K562 (cell line): ENCODE measurements around the gene MAP10. TPM values are rescaled to one million over a fixed set of nuclear protein-coding genes. Genes with fewer than 3 reads are reported as not detected.

Experiments
- ATAC-seq: fragments of 200-7000 bp; cut with Tn5 transposase; 3 replicates; pipeline ENCODE4 v1.9.1; 2020; ENCODE audit warnings: moderate library complexity
- BruUV-seq: library from RNA; stranded (reverse); fragments of 400-500 nt; replicated peaks from 2 replicates; lab custom pipeline; 2021; lab: Mats Ljungman, UMichigan
- CTCF ChIA-PET: fragments of 300-600 bp; formaldehyde crosslinking; extraction: SDS; loops from one replicate; lab custom pipeline; 2021; ENCODE audit warnings: low intra/inter-chr PET ratio; lab: Yijun Ruan, JAX
- POLR2A ChIA-PET: fragments of 300-600, 350-650 bp; sonication (Branson Sonifier 250); formaldehyde crosslinking; extraction: SDS; loops from one replicate; lab custom pipeline; 2021; ENCODE audit warnings: antibody characterized with exemption, inconsistent platforms; lab: Yijun Ruan, JAX
- DNase-seq, 4 experiments: peaks; one replicate each; pipeline versions ENCODE4 v3.0.0 to v3.0.0-alpha.2; 2011 to 2018; ENCODE audit warnings: low spot score in 3 of 4, mixed read lengths in 3 of 4; ENCODE audit errors: extremely low read depth in 1 of 4
- FAIRE-seq: peaks from 2 replicates; lab custom pipeline; 2011; peaks lifted over from hg19 to GRCh38; lab: Jason Lieb, UNC
- H2AFZ ChIP-seq: 2 replicates; pipeline ENCODE4 v1.6.0; 2011; ENCODE audit warnings: low read depth, low read length, control low read depth, inconsistent platforms
- H3K27ac ChIP-seq: fragments of 200-600 bp; 3 replicates; pipeline ENCODE4 v1.8.0; 2011; ENCODE audit warnings: low read depth, mild to moderate bottlenecking, control low read depth, inconsistent platforms, low read length, moderate library complexity, mixed read lengths; ENCODE audit errors: extremely low read depth
- H3K27me3 ChIP-seq, 2 experiments: fragments of 300-600 bp in 1 of 2; 2 replicates in 1 of 2; 3 replicates in 1 of 2; pipeline versions ENCODE4 v1.6.0 to v1.8.0; 2011; ENCODE audit warnings: inconsistent platforms in 2 of 2, low read length in 2 of 2, mild to moderate bottlenecking in 1 of 2, mixed read lengths in 1 of 2, moderate library complexity in 1 of 2; ENCODE audit not compliant: control insufficient read depth in 2 of 2, insufficient read depth in 2 of 2
- H3K36me3 ChIP-seq: fragments of 300-600 bp; 3 replicates; pipeline ENCODE4 v1.8.0; 2011; ENCODE audit warnings: mild to moderate bottlenecking, low read length, inconsistent platforms; ENCODE audit not compliant: control insufficient read depth, insufficient read depth
- H3K4me1 ChIP-seq, 2 experiments: fragments of 200-600 bp in 1 of 2; replicated peaks in 1 of 2; 2 replicates in 1 of 2; 3 replicates in 1 of 2; pipeline versions ENCODE4 v1.5.1 to v1.8.0; 2011; ENCODE audit warnings: inconsistent platforms in 2 of 2, low read length in 2 of 2, mild to moderate bottlenecking in 1 of 2, mixed read lengths in 1 of 2, moderate library complexity in 1 of 2; ENCODE audit not compliant: control insufficient read depth in 2 of 2, insufficient read depth in 2 of 2
- H3K4me2 ChIP-seq: 2 replicates; pipeline ENCODE4 v1.6.1; 2011; ENCODE audit warnings: low read length, control low read depth, inconsistent platforms, mixed read lengths; ENCODE audit not compliant: insufficient read depth
- H3K4me3 ChIP-seq: fragments of 200-600 bp; sonication (generic), shearing (Covaris generic); 2 replicates; pipeline ENCODE4 v1.5.1; 2016; ENCODE audit warnings: control low read depth, inconsistent platforms
- H3K79me2 ChIP-seq: fragments of 200-600 bp; 3 replicates; pipeline ENCODE4 v1.8.0; 2011; ENCODE audit warnings: low read length, inconsistent platforms; ENCODE audit not compliant: control insufficient read depth, insufficient read depth
- H3K9ac ChIP-seq, 2 experiments: 2 replicates each; pipeline versions ENCODE4 v1.6.0 to v1.6.1; 2011; ENCODE audit warnings: low read depth in 2 of 2, low read length in 2 of 2, control low read depth in 1 of 2, inconsistent platforms in 1 of 2, mild to moderate bottlenecking in 1 of 2, mixed read lengths in 1 of 2; ENCODE audit not compliant: insufficient read depth in 1 of 2
- H3K9me1 ChIP-seq: one replicate; pipeline ENCODE4 v1.6.0; 2011; ENCODE audit warnings: inconsistent platforms, mild to moderate bottlenecking, low read length, moderate library complexity; ENCODE audit not compliant: control insufficient read depth, insufficient read depth
- H3K9me3 ChIP-seq: replicated peaks from 2 replicates; pipeline ENCODE4 v1.5.1; 2011; ENCODE audit warnings: low read depth, low read length, inconsistent platforms; ENCODE audit not compliant: control insufficient read depth, insufficient read depth
- H4K20me1 ChIP-seq: replicated peaks from 2 replicates; pipeline ENCODE4 v1.6.1; 2011; ENCODE audit warnings: low read length, inconsistent platforms, mixed read lengths; ENCODE audit not compliant: control insufficient read depth, insufficient read depth
- E2F3 ChIP-seq: fragments of 250-450 bp; sonication (Bioruptor Pico); IDR thresholded peaks from 2 replicates; pipeline ENCODE4 v1.4.0; 2020; ENCODE audit warnings: mild to moderate bottlenecking
- EP400 ChIP-seq: fragments of 450-650 bp; IDR thresholded peaks from 2 replicates; pipeline ENCODE4 v1.6.1; 2017; ENCODE audit warnings: antibody characterized with exemption, mild to moderate bottlenecking, moderate library complexity
- FOXA1 ChIP-seq: fragments of 450-650 bp; IDR thresholded peaks from 2 replicates; pipeline ENCODE4 v1.6.1; 2016; ENCODE audit warnings: mild to moderate bottlenecking, borderline replicate concordance
- HINFP ChIP-seq: fragments of 450-650 bp; conservative IDR thresholded peaks from 2 replicates; pipeline ENCODE4 v1.6.1; 2016; ENCODE audit warnings: missing genetic modification characterization, low read depth, mild to moderate bottlenecking, control low read depth, missing compliant biosample characterization
- POLR2A ChIP-seq: fragments of 450-650 bp; conservative IDR thresholded peaks from 2 replicates; pipeline ENCODE4 v1.6.1; 2016
- RAD51 ChIP-seq: fragments of 450-650 bp; IDR thresholded peaks from 2 replicates; pipeline ENCODE4 v1.7.1; 2016; ENCODE audit warnings: low read depth, mild to moderate bottlenecking, borderline replicate concordance
- SMARCC2 ChIP-seq: fragments of 450-650 bp; IDR thresholded peaks from 2 replicates; pipeline ENCODE4 v1.6.1; 2017; ENCODE audit warnings: antibody characterized with exemption, moderate library complexity, mild to moderate bottlenecking, low read depth
- XRCC5 ChIP-seq: fragments of 200-400 bp; formaldehyde crosslinking; IDR thresholded peaks from 2 replicates; pipeline ENCODE4 v1.6.1; 2017; ENCODE audit warnings: low read depth, mild to moderate bottlenecking, low read length
- ZNF165 ChIP-seq: fragments of 250-450 bp; sonication (Bioruptor Pico); IDR thresholded peaks from 2 replicates; pipeline ENCODE4 v1.4.0; 2020; ENCODE audit warnings: borderline replicate concordance
- ZNF347 ChIP-seq: fragments of 450-650 bp; formaldehyde crosslinking; IDR thresholded peaks from 2 replicates; pipeline ENCODE4 v1.4.0; 2020; ENCODE audit warnings: low read depth, mild to moderate bottlenecking, moderate library complexity
- ZNF561 ChIP-seq: fragments of 450-650 bp; formaldehyde crosslinking; conservative IDR thresholded peaks from 2 replicates; pipeline ENCODE4 v1.4.0; 2020; ENCODE audit warnings: mild to moderate bottlenecking, moderate library complexity
- WGBS: fragments of 100-300 bp; shearing (Covaris generic); methylation state at CpG from one replicate; pipeline ENCODE4 v1.1.6; 2016; ENCODE audit warnings: low coverage, mixed read lengths; ENCODE audit not compliant: insufficient coverage; ENCODE audit errors: missing lambda C conversion rate; 5-methylcytosine and 5-hydroxymethylcytosine counted together
- in situ Hi-C: fragments of 300-500 bp; cut with MboI; formaldehyde crosslinking; loops from 4 replicates; pipeline ENCODE4 v1.15.0; 2018; ENCODE audit warnings: inconsistent platforms, mixed read lengths
- intact Hi-C: fragments of 100-400 bp; cut with micrococcal nuclease; formaldehyde crosslinking; loops from 2 replicates; pipeline ENCODE4 v1.14.2; 2022
- polyA plus RNA-seq, 8 experiments: library from polyadenylated mRNA; depleted of rRNA in 4 of 8; stranded (reverse) in 5 of 8; unstranded in 3 of 8; fragments of >200 nt; fragmentation: Nextera tagmentation in 2 of 8; fragmentation: Illumina TruSeq in 1 of 8; extraction: Ambion mirVana in 2 of 8; extraction: Trizol in 1 of 8; gene quantifications; 2 replicates each; pipeline versions ENCODE4 v1.2.1 to v1.2.3, GENCODE V29; 2011 to 2014; ENCODE audit warnings: inconsistent platforms in 1 of 8, missing spikeins in 1 of 8
- total RNA-seq, 7 experiments: library from RNA; depleted of rRNA in 6 of 7; stranded (reverse); fragments of >200 nt in 6 of 7; fragmentation: Illumina TruSeq in 2 of 7; extraction: Trizol in 2 of 7; gene quantifications; 2 replicates each; pipeline versions ENCODE4 v1.2.1 to v1.2.3, GENCODE V29; 2011 to 2021; ENCODE audit warnings: low replicate concordance in 1 of 7

Gene MAP10
- total and polyA plus RNA-seq, 9 of the 15 experiments (the other 6 are each of a cell fraction or from before 2014, with no cell fraction given): 0.11 to 0.98 (median 0.69) TPM

- H3K27ac ChIP-seq: no peak overlapping the region
- CTCF ChIA-PET: no interaction called here
- ATAC-seq: no peak
- POLR2A ChIA-PET: no interaction called here
- peaks cover 0 to 4% of the 10 kb centered on the region in 2 experiments; a peak in 1 of 5 replicates for H3K27me3 ChIP-seq
- H3K4me1 ChIP-seq: no peaks in the 10 kb centered on the region
- H3K36me3 ChIP-seq: no peaks in the 10 kb centered on the region
- in situ Hi-C loops: no loop called here
- no peak overlapping the region for H3K9ac ChIP-seq
- H2AFZ ChIP-seq: no peak overlapping the region
- DNase-seq: no peak
- no peak for FAIRE-seq
- no peaks in the 10 kb centered on the region for H3K79me2 ChIP-seq
- no TSS peak for BruUV-seq
- no peak for TF ChIP-seq FOXA1
- TF ChIP-seq SMARCC2: no peak
- TF ChIP-seq, all 486 proteins: peak for 0
- Histone ChIP-seq H3K9me1 (no peaks in the 10 kb centered on the region), H4K20me1 (no peaks in the 10 kb centered on the region), H3K9me3 (no peaks in the 10 kb centered on the region), H3K4me2 (no peak overlapping the region), H3K4me3 (no peak overlapping the region)
- intact Hi-C loops: no loop called here
- WGBS: 0% methylated on average over 2 of the region's 2 CpGs
These were observed 36.4 kb upstream of the MAP10 start for GRCh38 chr1:232768793-232769192.

GRCh38 chr1:232769733-232770132 is 35.5 kb upstream of the MAP10 start:
- Histone ChIP-seq H3K9me3 (no peaks in the 10 kb centered on the region), H3K36me3 (no peaks in the 10 kb centered on the region), H3K9me1 (no peaks in the 10 kb centered on the region), H3K9ac (no peak overlapping the region), H2AFZ (no peak overlapping the region), H3K4me2 (no peak overlapping the region), H3K4me1 (no peaks in the 10 kb centered on the region), H3K79me2 (no peaks in the 10 kb centered on the region), H4K20me1 (no peaks in the 10 kb centered on the region), H3K4me3 (no peak overlapping the region), H3K27ac (no peak overlapping the region), H3K27me3 (peaks cover 0 to 5% of the 10 kb centered on the region in 2 experiments; a peak in 1 of 5 replicates)
- TF ChIP-seq HINFP (no peak), ZNF165 (CRISPR knock-in tag) (no peak), POLR2A (no peak), ZNF561 (CRISPR knock-in tag) (no peak), RAD51 (no peak), ZNF347 (no peak), E2F3 (CRISPR knock-in tag) (no peak), XRCC5 (no peak), EP400 (no peak)
- ATAC-seq (no peak), DNase-seq (no peak), FAIRE-seq (no peak)
- 0% methylated on average over 2 of the region's 2 CpGs for WGBS
- CTCF ChIA-PET: no interaction called here
- intact Hi-C loops: no loop called here
- POLR2A ChIA-PET: interaction anchor here (0.6 kb wide), 1 partner anchor 699 kb away, joined by 3 read pairs; no protein-coding TSS in a partner anchor
- no TSS peak for BruUV-seq
- in situ Hi-C loops: no loop called here
